GM12878 (cell line): ENCODE data around the gene SATB2. TPM values are rescaled to one million over a fixed set of nuclear protein-coding genes. Genes with fewer than 3 reads are reported as not detected.

Source experiments
- ATAC-seq: fragments of 200-7000 bp; cut with Tn5 transposase; 3 replicates; pipeline ENCODE4 v1.9.1; 2020; ENCODE audit warnings: mild to moderate bottlenecking, moderate library complexity
- BruUV-seq: library from RNA; stranded (reverse); fragments of 400-500 nt; replicated peaks from 2 replicates; lab custom pipeline; 2021; lab: Mats Ljungman, UMichigan
- CTCF ChIA-PET: fragments of 300-600 bp; sonication (Branson Sonifier 250); formaldehyde crosslinking; extraction: SDS; loops from one replicate; lab custom pipeline; 2021; ENCODE audit warnings: inconsistent platforms; lab: Yijun Ruan, JAX
- POLR2A ChIA-PET: fragments of 350-600 bp; formaldehyde crosslinking; extraction: SDS; loops from one replicate; lab custom pipeline; 2021; ENCODE audit warnings: inconsistent platforms; lab: Charles Lee
- RAD21 ChIA-PET: fragments of 300-600 bp; sonication (Branson Sonifier 250); formaldehyde crosslinking; loops from one replicate; lab custom pipeline; 2023; ENCODE audit warnings: antibody characterized with exemption; ENCODE audit not compliant: unreplicated experiment; lab: Charles Lee
- SMC1A ChIA-PET: fragments of 300-600 bp; sonication (Branson Sonifier 250); formaldehyde crosslinking; loops from one replicate; lab custom pipeline; 2023; ENCODE audit not compliant: unreplicated experiment, uncharacterized antibody; lab: Charles Lee
- DNase-seq: peaks from one replicate; pipeline ENCODE4 v3.0.0-alpha.2; 2011; ENCODE audit warnings: low read depth, low spot score
- FAIRE-seq: peaks from 3 replicates; lab custom pipeline; 2011; peaks lifted over from hg19 to GRCh38; lab: Jason Lieb, UNC
- H2AFZ ChIP-seq: 2 replicates; pipeline ENCODE4 v1.6.0; 2011; ENCODE audit warnings: low read depth, low read length, control low read depth; ENCODE audit not compliant: control insufficient read depth
- H3K27ac ChIP-seq: 2 replicates; pipeline ENCODE4 v1.5.1; 2011; ENCODE audit warnings: control low read depth; ENCODE audit not compliant: control insufficient read depth, insufficient read depth
- H3K27me3 ChIP-seq, 2 experiments: replicated peaks in 1 of 2; 2 replicates each; pipeline versions ENCODE4 v1.6.0 to v1.6.1; 2011; ENCODE audit warnings: low read length in 1 of 2; ENCODE audit not compliant: control insufficient read depth in 2 of 2, insufficient read depth in 2 of 2
- H3K36me3 ChIP-seq, 2 experiments: 2 replicates each; pipeline ENCODE4 v1.5.1; 2011; ENCODE audit warnings: low read length in 1 of 2; ENCODE audit not compliant: control insufficient read depth in 2 of 2, insufficient read depth in 2 of 2
- H3K4me1 ChIP-seq: 2 replicates; pipeline ENCODE4 v1.6.1; 2011; ENCODE audit warnings: mild to moderate bottlenecking, low read length, moderate library complexity, mixed read lengths; ENCODE audit not compliant: control insufficient read depth, insufficient read depth
- H3K4me2 ChIP-seq: 2 replicates; pipeline ENCODE4 v1.6.0; 2011; ENCODE audit warnings: control low read depth; ENCODE audit not compliant: control insufficient read depth, insufficient read depth
- H3K4me3 ChIP-seq: fragments of 200-600 bp; sonication (generic); 2 replicates; pipeline ENCODE4 v1.5.1; 2016
- H3K79me2 ChIP-seq: 2 replicates; pipeline ENCODE4 v1.6.0; 2011; ENCODE audit warnings: low read length; ENCODE audit not compliant: control insufficient read depth, insufficient read depth
- H3K9ac ChIP-seq: 2 replicates; pipeline ENCODE4 v1.8.0; 2011; ENCODE audit warnings: low read length, control low read depth, mixed read lengths; ENCODE audit not compliant: control insufficient read depth, insufficient read depth
- H3K9me3 ChIP-seq: replicated peaks from 3 replicates; pipeline ENCODE4 v1.5.1; 2011; ENCODE audit warnings: mild to moderate bottlenecking, low read length; ENCODE audit not compliant: control insufficient read depth, insufficient read depth
- H4K20me1 ChIP-seq: 2 replicates; pipeline ENCODE4 v1.6.0; 2011; ENCODE audit not compliant: control insufficient read depth, insufficient read depth
- BMI1 ChIP-seq: fragments of 450-650 bp; IDR thresholded peaks from 2 replicates; pipeline ENCODE4 v1.6.1; 2016; ENCODE audit warnings: mild to moderate bottlenecking, moderate library complexity, borderline replicate concordance
- CBX5 ChIP-seq: sonication (generic); IDR thresholded peaks from 2 replicates; pipeline ENCODE4 v1.6.1; 2016; ENCODE audit warnings: low read depth, moderate library complexity, mild to moderate bottlenecking, inconsistent platforms
- CREB1 ChIP-seq: IDR thresholded peaks from 2 replicates; pipeline ENCODE4 v1.6.1; 2012; ENCODE audit warnings: low read depth, mild to moderate bottlenecking, inconsistent platforms
- FOXK2 ChIP-seq: fragments of 450-650 bp; IDR thresholded peaks from 2 replicates; pipeline ENCODE4 v1.6.1; 2017; ENCODE audit warnings: mild to moderate bottlenecking, moderate library complexity
- FOXM1 ChIP-seq: IDR thresholded peaks from 2 replicates; pipeline ENCODE4 v1.6.1; 2012; ENCODE audit warnings: low read depth, mild to moderate bottlenecking, inconsistent platforms, low read length, moderate library complexity
- IKZF1 ChIP-seq: fragments of 450-650 bp; conservative IDR thresholded peaks from 2 replicates; pipeline ENCODE4 v1.6.1; 2017; ENCODE audit warnings: antibody characterized with exemption, mild to moderate bottlenecking
- IKZF2 ChIP-seq, 2 experiments: fragments of 450-650 bp; IDR thresholded peaks; 2 replicates each; pipeline ENCODE4 v1.6.1; 2017; ENCODE audit warnings: mild to moderate bottlenecking in 2 of 2, moderate library complexity in 2 of 2
- NR2C2 ChIP-seq: IDR thresholded peaks from 2 replicates; pipeline ENCODE4 v1.6.1; 2011; ENCODE audit warnings: borderline replicate concordance, low read depth; ENCODE audit not compliant: control insufficient read depth, insufficient read length
- PAX5 ChIP-seq: IDR thresholded peaks from 2 replicates; pipeline ENCODE4 v1.6.1; 2011; ENCODE audit warnings: low read depth, low read length, borderline replicate concordance
- POLR2AphosphoS2 ChIP-seq: IDR thresholded peaks from 2 replicates; pipeline ENCODE4 v1.6.1; 2011; ENCODE audit warnings: low read depth, mild to moderate bottlenecking, low read length, improper control_type of control experiment, moderate library complexity
- RELA ChIP-seq: fragments of 450-650 bp; IDR thresholded peaks from 2 replicates; pipeline ENCODE4 v1.8.0; 2014; ENCODE audit warnings: borderline replicate concordance; ENCODE audit not compliant: partially characterized antibody
- SMC3 ChIP-seq: IDR thresholded peaks from 2 replicates; pipeline ENCODE4 v1.6.1; 2011; ENCODE audit warnings: low read length, improper control_type of control experiment, borderline replicate concordance
- WRNIP1 ChIP-seq: IDR thresholded peaks from 2 replicates; pipeline ENCODE4 v1.6.1; 2011; ENCODE audit warnings: low read depth, low read length, improper control_type of control experiment, borderline replicate concordance
- ZNF24 ChIP-seq: fragments of 450-650 bp; IDR thresholded peaks from 2 replicates; pipeline ENCODE4 v1.6.1; 2017; ENCODE audit warnings: antibody characterized with exemption, mild to moderate bottlenecking
- WGBS: methylation state at CpG from one replicate; pipeline ENCODE4 v1.1.6; 2016; ENCODE audit warnings: low lambda C conversion rate; ENCODE audit not compliant: insufficient replicate concordance, insufficient coverage; ENCODE audit errors: missing lambda C conversion rate; 5-methylcytosine and 5-hydroxymethylcytosine counted together
- in situ Hi-C: fragments of 300-500 bp; cut with MboI; formaldehyde crosslinking; loops from 9 replicates; pipeline ENCODE4 v1.14.3; 2018; ENCODE audit warnings: mixed read lengths
- intact Hi-C: fragments of 100-400 bp; cut with micrococcal nuclease; formaldehyde crosslinking; loops from one replicate; pipeline ENCODE4 v1.14.2; 2022; ENCODE audit not compliant: unreplicated experiment
- polyA plus RNA-seq, 11 experiments: library from polyadenylated mRNA; depleted of rRNA in 4 of 11; unstranded in 6 of 11; stranded (reverse) in 5 of 11; fragments of >200 nt; fragmentation: Nextera tagmentation in 4 of 11; fragmentation: Illumina TruSeq in 1 of 11; extraction: Ambion mirVana in 4 of 11; extraction: Trizol in 1 of 11; gene quantifications; 1 replicate in 1 of 11; 2 replicates in 10 of 11; pipeline versions ENCODE4 v1.2.1 to v1.2.3, GENCODE V29; 2011 to 2016; ENCODE audit warnings: inconsistent platforms in 2 of 11, missing spikeins in 2 of 11, low read depth in 1 of 11
- total RNA-seq, 4 experiments: library from RNA; depleted of rRNA in 3 of 4; stranded (reverse); fragments of >200 nt in 3 of 4; fragmentation: Illumina TruSeq in 1 of 4; extraction: Trizol in 1 of 4; gene quantifications; 2 replicates each; pipeline versions ENCODE4 v1.2.1 to v1.2.3, GENCODE V29; 2013 to 2021
- TF ChIP-seq, protein P1 (sequence below): fragments of 150-350 bp; IDR thresholded peaks from 2 replicates; pipeline ENCODE4 v1.6.1; 2016; ENCODE audit warnings: low read depth, low read length
- TF ChIP-seq, protein P2 (sequence below): fragments of 450-650 bp; IDR thresholded peaks from 2 replicates; pipeline ENCODE4 v1.6.1; 2017; ENCODE audit warnings: low read depth, mild to moderate bottlenecking, moderate library complexity

The SATB2 gene
- total and polyA plus RNA-seq, 10 of the 15 experiments (the other 5 are each of a cell fraction or from before 2014, with no cell fraction given) = 0.03 to 0.56 (median 0.08) TPM; not detected in 3

DNA sequence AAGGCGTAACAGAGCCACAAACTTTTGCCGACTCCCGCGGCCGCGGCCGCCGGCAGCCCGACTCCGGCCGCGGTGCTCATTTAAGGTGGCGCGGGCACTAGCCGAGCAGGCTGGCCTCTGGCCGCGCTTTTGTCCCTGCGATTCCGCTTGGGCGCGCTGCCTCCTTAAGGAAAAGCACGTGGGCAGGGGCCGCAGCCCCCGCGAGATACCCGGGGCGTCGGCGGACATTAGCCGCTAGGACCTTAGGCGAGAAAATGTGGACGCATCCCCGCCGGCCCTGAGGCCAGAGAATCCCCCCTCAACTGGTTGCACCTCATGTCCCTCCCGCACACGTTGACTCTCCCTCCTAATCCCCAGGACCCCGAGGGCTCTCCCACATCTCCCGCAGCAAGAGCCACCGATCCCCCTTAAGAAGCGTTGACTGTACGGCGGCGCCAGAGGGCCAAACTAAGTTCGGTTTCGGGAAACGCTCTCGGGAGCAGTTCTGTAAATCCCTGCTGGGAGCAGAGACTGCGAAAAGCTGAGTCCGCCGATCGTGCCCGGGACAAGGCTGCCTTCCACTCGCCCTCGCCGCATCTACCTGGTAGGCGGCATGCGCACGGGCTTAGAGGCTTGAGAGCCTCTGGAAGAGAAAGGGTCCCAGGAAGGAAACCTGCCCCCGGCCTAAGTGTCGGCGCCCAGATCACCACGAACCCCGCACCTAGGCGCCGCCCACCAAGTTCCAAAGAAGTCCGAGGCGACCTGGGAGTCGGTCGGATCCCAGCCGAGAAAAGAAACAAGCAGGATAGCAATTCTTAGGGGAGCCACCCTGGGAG, 1.8 kb upstream of the SATB2 start:
- no peaks in the 10 kb centered on the region for H3K36me3 ChIP-seq
- H3K27me3 ChIP-seq = peaks cover 15 to 31% of the 10 kb centered on the region in 2 experiments
- no peaks in the 10 kb centered on the region for H3K4me1 ChIP-seq
- no peaks in the 10 kb centered on the region for H3K79me2 ChIP-seq
- FAIRE-seq = no peak
- ChIA-PET SMC1A (interaction anchor here (1.4 kb wide), 1 partner anchor 760 kb away, joined by 5 read pairs; no protein-coding TSS in a partner anchor), POLR2A (interaction anchor here (0.7 kb wide), 1 partner anchor 743 kb away, joined by 5 read pairs; no protein-coding TSS in a partner anchor), RAD21 (no interaction called here), CTCF (interaction anchor here (1.0 kb wide), 1 partner anchor 26 kb away, joined by 3 read pairs; no protein-coding TSS in a partner anchor)
- TF ChIP-seq ZNF24 = 0 out of 2 replicates have a peak, but pooled peaks have one; percentile 21
- no peak for TF ChIP-seq CBX5
- TF ChIP-seq, protein P1, sequence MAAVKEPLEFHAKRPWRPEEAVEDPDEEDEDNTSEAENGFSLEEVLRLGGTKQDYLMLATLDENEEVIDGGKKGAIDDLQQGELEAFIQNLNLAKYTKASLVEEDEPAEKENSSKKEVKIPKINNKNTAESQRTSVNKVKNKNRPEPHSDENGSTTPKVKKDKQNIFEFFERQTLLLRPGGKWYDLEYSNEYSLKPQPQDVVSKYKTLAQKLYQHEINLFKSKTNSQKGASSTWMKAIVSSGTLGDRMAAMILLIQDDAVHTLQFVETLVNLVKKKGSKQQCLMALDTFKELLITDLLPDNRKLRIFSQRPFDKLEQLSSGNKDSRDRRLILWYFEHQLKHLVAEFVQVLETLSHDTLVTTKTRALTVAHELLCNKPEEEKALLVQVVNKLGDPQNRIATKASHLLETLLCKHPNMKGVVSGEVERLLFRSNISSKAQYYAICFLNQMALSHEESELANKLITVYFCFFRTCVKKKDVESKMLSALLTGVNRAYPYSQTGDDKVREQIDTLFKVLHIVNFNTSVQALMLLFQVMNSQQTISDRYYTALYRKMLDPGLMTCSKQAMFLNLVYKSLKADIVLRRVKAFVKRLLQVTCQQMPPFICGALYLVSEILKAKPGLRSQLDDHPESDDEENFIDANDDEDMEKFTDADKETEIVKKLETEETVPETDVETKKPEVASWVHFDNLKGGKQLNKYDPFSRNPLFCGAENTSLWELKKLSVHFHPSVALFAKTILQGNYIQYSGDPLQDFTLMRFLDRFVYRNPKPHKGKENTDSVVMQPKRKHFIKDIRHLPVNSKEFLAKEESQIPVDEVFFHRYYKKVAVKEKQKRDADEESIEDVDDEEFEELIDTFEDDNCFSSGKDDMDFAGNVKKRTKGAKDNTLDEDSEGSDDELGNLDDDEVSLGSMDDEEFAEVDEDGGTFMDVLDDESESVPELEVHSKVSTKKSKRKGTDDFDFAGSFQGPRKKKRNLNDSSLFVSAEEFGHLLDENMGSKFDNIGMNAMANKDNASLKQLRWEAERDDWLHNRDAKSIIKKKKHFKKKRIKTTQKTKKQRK = no peak
- TF ChIP-seq WRNIP1 = peak; percentile 98
- TF ChIP-seq RELA = no peak
- TF ChIP-seq NR2C2 = no peak
- TF ChIP-seq SMC3 = no peak
- no peak for TF ChIP-seq CREB1
- no peak for TF ChIP-seq FOXM1
- 0 out of 4 replicates have a peak, but pooled peaks of 1 of the 2 experiments have one; percentile 26 for TF ChIP-seq IKZF2 (IDR thresholded peaks at IDR 0.05)
- no peak for TF ChIP-seq PAX5
- TF ChIP-seq, protein P2, sequence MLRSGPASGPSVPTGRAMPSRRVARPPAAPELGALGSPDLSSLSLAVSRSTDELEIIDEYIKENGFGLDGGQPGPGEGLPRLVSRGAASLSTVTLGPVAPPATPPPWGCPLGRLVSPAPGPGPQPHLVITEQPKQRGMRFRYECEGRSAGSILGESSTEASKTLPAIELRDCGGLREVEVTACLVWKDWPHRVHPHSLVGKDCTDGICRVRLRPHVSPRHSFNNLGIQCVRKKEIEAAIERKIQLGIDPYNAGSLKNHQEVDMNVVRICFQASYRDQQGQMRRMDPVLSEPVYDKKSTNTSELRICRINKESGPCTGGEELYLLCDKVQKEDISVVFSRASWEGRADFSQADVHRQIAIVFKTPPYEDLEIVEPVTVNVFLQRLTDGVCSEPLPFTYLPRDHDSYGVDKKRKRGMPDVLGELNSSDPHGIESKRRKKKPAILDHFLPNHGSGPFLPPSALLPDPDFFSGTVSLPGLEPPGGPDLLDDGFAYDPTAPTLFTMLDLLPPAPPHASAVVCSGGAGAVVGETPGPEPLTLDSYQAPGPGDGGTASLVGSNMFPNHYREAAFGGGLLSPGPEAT = peak; percentile 91; the same call in 1 of the 2 replicates
- no peak for TF ChIP-seq FOXK2
- 0 out of 2 replicates have a peak, but pooled peaks have one; percentile 28 for TF ChIP-seq BMI1
- TF ChIP-seq IKZF1 = peak; percentile 32
- TF ChIP-seq POLR2AphosphoS2 = no peak
- no TSS peak for BruUV-seq
- peak overlapping the region; percentile 77 for H3K4me2 ChIP-seq
- in situ Hi-C loops = no loop called here
- peak overlapping the region; percentile 32; the same call in 1 of the 2 replicates for H3K9ac ChIP-seq
- intact Hi-C loops = loop anchor here (5.0 kb wide), 1 partner anchor 547 kb away; no protein-coding TSS in a partner anchor
- no peaks in the 10 kb centered on the region; the same call in 2 of the 3 replicates for H3K9me3 ChIP-seq
- ATAC-seq = peak; percentile 62
- H3K4me3 ChIP-seq = peak overlapping the region; percentile 78
- no peaks in the 10 kb centered on the region for H4K20me1 ChIP-seq
- no peak overlapping the region for H3K27ac ChIP-seq
- peak overlapping the region; percentile 88 for H2AFZ ChIP-seq
- WGBS = 19% methylated on average over 62 of the region's 70 CpGs
- peak; percentile 16 for DNase-seq
